Measurements from ENCODE around the gene MORC2. TPM values are rescaled to one million over a fixed set of nuclear protein-coding genes. Genes with fewer than 3 reads are reported as not detected.

MORC2 gene
- total and polyA plus RNA-seq, 2 of the 13 experiments (the other 11 are each of a cell fraction or from before 2014, with no cell fraction given): 11.9 to 18.3 TPM

DNA sequence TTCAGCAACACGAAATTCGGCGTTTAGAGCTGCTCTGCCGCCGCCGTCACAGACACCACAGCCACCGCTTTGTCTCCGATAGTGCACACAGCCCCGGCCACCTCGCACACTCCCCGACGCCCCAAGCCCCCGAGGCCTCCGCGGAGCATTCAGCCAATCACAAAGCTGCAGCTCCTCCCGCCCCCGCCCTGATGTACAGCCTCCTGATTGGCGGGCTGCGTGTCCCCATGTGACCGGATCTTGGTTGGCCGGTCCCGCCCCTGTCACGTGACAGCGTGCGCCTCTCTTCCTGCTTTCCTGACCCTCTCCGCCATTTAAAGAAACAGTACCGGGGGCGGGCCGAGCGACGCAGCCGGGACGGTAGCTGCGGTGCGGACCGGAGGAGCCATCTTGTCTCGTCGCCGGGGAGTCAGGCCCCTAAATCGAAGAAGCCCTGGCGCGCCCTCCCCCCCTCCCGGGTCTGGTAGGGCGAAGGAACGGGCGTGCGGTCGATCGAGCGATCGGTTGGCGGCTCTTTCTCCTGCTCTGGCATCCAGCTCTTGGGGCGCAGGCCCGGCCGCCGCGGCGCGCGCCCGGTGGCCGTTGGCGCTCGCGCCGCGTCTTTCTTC, 454 bp upstream of the MORC2 start, which contains the start of gene TUG1 (continued):
- TF ChIP-seq TIGD3 (CRISPR knock-in tag; IDR thresholded peaks at IDR 0.05; ENCODE audit: borderline replicate concordance): no peak; the same call in 1 of the 2 replicates
- TF ChIP-seq, protein P1, sequence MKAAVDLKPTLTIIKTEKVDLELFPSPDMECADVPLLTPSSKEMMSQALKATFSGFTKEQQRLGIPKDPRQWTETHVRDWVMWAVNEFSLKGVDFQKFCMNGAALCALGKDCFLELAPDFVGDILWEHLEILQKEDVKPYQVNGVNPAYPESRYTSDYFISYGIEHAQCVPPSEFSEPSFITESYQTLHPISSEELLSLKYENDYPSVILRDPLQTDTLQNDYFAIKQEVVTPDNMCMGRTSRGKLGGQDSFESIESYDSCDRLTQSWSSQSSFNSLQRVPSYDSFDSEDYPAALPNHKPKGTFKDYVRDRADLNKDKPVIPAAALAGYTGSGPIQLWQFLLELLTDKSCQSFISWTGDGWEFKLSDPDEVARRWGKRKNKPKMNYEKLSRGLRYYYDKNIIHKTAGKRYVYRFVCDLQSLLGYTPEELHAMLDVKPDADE (CRISPR knock-in tag; IDR thresholded peaks at IDR 0.05): no peak; the same call in 1 of the 2 replicates
- peak; percentile 54; the same call in 1 of the 2 replicates for TF ChIP-seq NFKB2 (CRISPR knock-in tag; IDR thresholded peaks at IDR 0.05; ENCODE audit: borderline replicate concordance)
- TF ChIP-seq ZNF713 (CRISPR knock-in tag; IDR thresholded peaks at IDR 0.05): no peak
- TF ChIP-seq PCBP1 (IDR thresholded peaks at IDR 0.05; ENCODE audit: borderline replicate concordance, low read depth, low read length): 0 out of 2 replicates have a peak, but pooled peaks have one; percentile 13
- peak; percentile 89 for TF ChIP-seq POLR2A (IDR thresholded peaks at IDR 0.05; ENCODE audit: insufficient read depth in 1 of 2, low read depth in 2 of 2, low read length in 2 of 2)
- no peak for TF ChIP-seq IKZF4 (CRISPR knock-in tag; IDR thresholded peaks at IDR 0.05; ENCODE audit: borderline replicate concordance, low read depth, not compliant biosample characterization)
- peak; percentile 52; the same call in 1 of the 2 replicates for TF ChIP-seq HDAC1 (CRISPR knock-in tag; IDR thresholded peaks at IDR 0.05)
- TF ChIP-seq, protein P2, sequence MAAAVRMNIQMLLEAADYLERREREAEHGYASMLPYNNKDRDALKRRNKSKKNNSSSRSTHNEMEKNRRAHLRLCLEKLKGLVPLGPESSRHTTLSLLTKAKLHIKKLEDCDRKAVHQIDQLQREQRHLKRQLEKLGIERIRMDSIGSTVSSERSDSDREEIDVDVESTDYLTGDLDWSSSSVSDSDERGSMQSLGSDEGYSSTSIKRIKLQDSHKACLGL (CRISPR knock-in tag; IDR thresholded peaks at IDR 0.05): peak; percentile 71
- 0 out of 2 replicates have a peak, but pooled peaks have one; percentile 61 for TF ChIP-seq ERF (CRISPR knock-in tag; IDR thresholded peaks at IDR 0.05)
- TF ChIP-seq SAFB2 (CRISPR knock-in tag; IDR thresholded peaks at IDR 0.05; ENCODE audit: borderline replicate concordance, low read depth): 0 out of 2 replicates have a peak, but pooled peaks have one; percentile 64
- TF ChIP-seq ZNF230 (CRISPR knock-in tag; IDR thresholded peaks at IDR 0.05): no peak
- no peak for TF ChIP-seq JDP2 (CRISPR knock-in tag; IDR thresholded peaks at IDR 0.05; ENCODE audit: borderline replicate concordance)
- no peak; the same call in none of the 2 replicates for TF ChIP-seq ZNF441 (CRISPR knock-in tag; IDR thresholded peaks at IDR 0.05; ENCODE audit: borderline replicate concordance)
- TF ChIP-seq ARNT2 (CRISPR knock-in tag; IDR thresholded peaks at IDR 0.05; ENCODE audit: low read depth): 0 out of 2 replicates have a peak, but pooled peaks have one; percentile 39
- TF ChIP-seq ZNF672 (CRISPR knock-in tag; IDR thresholded peaks at IDR 0.05): peak; percentile 66; the same call in 1 of the 2 replicates
- TF ChIP-seq MNT (IDR thresholded peaks at IDR 0.05): peak; percentile 72
- peak; percentile 71 for TF ChIP-seq ZNF563 (CRISPR knock-in tag; IDR thresholded peaks at IDR 0.05)
- TF ChIP-seq MXI1 (IDR thresholded peaks at IDR 0.05; ENCODE audit: borderline replicate concordance, low read depth, low read length): peak; percentile 7; the same call in 1 of the 3 replicates
- TF ChIP-seq, protein P3, sequence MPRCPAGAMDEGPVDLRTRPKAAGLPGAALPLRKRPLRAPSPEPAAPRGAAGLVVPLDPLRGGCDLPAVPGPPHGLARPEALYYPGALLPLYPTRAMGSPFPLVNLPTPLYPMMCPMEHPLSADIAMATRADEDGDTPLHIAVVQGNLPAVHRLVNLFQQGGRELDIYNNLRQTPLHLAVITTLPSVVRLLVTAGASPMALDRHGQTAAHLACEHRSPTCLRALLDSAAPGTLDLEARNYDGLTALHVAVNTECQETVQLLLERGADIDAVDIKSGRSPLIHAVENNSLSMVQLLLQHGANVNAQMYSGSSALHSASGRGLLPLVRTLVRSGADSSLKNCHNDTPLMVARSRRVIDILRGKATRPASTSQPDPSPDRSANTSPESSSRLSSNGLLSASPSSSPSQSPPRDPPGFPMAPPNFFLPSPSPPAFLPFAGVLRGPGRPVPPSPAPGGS (CRISPR knock-in tag; IDR thresholded peaks at IDR 0.05): peak; percentile 69; the same call in 1 of the 2 replicates
- TF ChIP-seq ATM (IDR thresholded peaks at IDR 0.05; ENCODE audit: borderline replicate concordance): no peak
- peak; percentile 34; the same call in 1 of the 2 replicates for TF ChIP-seq ZNF510 (CRISPR knock-in tag; IDR thresholded peaks at IDR 0.05; ENCODE audit: low read depth)
- TF ChIP-seq SAP130 (CRISPR knock-in tag; IDR thresholded peaks at IDR 0.05; ENCODE audit: low read depth): peak; percentile 88

Data from HepG2 (cell line).